ENCODE data around the gene GLDN.

DNA sequence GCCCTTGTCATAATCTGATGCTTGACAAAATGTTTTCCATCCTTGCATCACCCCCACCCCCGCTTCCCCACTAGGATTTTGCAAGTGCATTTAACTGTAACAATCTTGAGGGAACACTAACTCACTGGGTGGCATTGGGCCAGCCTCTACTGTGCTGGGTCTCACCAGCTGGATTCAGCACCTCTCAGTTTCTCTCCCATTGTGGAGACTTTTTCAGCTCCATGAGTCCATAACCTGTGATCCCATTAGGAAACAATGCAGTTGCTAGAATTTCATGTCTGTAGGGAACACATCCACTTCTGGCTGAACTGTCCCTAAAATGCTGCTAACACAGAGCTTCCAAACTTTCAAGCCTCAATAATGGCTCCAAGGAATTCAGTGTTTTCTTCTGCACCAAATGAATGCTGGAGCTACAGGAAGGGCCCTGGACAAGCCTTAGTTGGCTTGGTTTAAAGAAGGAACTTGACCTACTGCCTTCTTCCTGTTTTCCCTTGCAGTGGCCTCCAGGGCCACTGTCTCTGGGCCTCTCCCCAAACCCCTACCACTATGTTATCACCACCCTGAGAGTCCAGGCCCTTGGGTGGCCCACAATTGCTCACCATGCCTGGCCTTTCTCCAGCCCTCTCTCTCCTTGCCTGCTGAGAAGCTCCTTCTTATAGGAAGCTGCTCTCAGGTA lies 18.7 kb upstream of the GLDN start:
- TF ChIP-seq, protein P1, sequence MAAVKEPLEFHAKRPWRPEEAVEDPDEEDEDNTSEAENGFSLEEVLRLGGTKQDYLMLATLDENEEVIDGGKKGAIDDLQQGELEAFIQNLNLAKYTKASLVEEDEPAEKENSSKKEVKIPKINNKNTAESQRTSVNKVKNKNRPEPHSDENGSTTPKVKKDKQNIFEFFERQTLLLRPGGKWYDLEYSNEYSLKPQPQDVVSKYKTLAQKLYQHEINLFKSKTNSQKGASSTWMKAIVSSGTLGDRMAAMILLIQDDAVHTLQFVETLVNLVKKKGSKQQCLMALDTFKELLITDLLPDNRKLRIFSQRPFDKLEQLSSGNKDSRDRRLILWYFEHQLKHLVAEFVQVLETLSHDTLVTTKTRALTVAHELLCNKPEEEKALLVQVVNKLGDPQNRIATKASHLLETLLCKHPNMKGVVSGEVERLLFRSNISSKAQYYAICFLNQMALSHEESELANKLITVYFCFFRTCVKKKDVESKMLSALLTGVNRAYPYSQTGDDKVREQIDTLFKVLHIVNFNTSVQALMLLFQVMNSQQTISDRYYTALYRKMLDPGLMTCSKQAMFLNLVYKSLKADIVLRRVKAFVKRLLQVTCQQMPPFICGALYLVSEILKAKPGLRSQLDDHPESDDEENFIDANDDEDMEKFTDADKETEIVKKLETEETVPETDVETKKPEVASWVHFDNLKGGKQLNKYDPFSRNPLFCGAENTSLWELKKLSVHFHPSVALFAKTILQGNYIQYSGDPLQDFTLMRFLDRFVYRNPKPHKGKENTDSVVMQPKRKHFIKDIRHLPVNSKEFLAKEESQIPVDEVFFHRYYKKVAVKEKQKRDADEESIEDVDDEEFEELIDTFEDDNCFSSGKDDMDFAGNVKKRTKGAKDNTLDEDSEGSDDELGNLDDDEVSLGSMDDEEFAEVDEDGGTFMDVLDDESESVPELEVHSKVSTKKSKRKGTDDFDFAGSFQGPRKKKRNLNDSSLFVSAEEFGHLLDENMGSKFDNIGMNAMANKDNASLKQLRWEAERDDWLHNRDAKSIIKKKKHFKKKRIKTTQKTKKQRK (IDR thresholded peaks at IDR 0.05; ENCODE audit: low read depth, low read length): no peak
- TF ChIP-seq, protein P2, sequence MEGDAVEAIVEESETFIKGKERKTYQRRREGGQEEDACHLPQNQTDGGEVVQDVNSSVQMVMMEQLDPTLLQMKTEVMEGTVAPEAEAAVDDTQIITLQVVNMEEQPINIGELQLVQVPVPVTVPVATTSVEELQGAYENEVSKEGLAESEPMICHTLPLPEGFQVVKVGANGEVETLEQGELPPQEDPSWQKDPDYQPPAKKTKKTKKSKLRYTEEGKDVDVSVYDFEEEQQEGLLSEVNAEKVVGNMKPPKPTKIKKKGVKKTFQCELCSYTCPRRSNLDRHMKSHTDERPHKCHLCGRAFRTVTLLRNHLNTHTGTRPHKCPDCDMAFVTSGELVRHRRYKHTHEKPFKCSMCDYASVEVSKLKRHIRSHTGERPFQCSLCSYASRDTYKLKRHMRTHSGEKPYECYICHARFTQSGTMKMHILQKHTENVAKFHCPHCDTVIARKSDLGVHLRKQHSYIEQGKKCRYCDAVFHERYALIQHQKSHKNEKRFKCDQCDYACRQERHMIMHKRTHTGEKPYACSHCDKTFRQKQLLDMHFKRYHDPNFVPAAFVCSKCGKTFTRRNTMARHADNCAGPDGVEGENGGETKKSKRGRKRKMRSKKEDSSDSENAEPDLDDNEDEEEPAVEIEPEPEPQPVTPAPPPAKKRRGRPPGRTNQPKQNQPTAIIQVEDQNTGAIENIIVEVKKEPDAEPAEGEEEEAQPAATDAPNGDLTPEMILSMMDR (IDR thresholded peaks at IDR 0.05 in 2 of 3, conservative IDR thresholded peaks at IDR 0.05 in 1 of 3; ENCODE audit: control insufficient read depth in 2 of 3, extremely low read depth in 1 of 3, insufficient read depth in 1 of 3, low read depth in 3 of 3, low read length in 3 of 3): no peak
- no peak for TF ChIP-seq JUND (IDR thresholded peaks at IDR 0.05; ENCODE audit: low read depth, low read length)
- no peak for TF ChIP-seq NFIC (IDR thresholded peaks at IDR 0.05; ENCODE audit: low read depth, low read length)
- TF ChIP-seq RAD21 (IDR thresholded peaks at IDR 0.05; ENCODE audit: insufficient read depth, low read depth, low read length): no peak
- TF ChIP-seq, protein P3, sequence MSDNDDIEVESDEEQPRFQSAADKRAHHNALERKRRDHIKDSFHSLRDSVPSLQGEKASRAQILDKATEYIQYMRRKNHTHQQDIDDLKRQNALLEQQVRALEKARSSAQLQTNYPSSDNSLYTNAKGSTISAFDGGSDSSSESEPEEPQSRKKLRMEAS (IDR thresholded peaks at IDR 0.05; ENCODE audit: low read depth, low read length): no peak
- no peak for TF ChIP-seq POLR2AphosphoS5 (IDR thresholded peaks at IDR 0.05; ENCODE audit: low read length)
- TF ChIP-seq WRNIP1 (IDR thresholded peaks at IDR 0.05; ENCODE audit: borderline replicate concordance, low read depth, low read length): no peak
- TF ChIP-seq, protein P4, sequence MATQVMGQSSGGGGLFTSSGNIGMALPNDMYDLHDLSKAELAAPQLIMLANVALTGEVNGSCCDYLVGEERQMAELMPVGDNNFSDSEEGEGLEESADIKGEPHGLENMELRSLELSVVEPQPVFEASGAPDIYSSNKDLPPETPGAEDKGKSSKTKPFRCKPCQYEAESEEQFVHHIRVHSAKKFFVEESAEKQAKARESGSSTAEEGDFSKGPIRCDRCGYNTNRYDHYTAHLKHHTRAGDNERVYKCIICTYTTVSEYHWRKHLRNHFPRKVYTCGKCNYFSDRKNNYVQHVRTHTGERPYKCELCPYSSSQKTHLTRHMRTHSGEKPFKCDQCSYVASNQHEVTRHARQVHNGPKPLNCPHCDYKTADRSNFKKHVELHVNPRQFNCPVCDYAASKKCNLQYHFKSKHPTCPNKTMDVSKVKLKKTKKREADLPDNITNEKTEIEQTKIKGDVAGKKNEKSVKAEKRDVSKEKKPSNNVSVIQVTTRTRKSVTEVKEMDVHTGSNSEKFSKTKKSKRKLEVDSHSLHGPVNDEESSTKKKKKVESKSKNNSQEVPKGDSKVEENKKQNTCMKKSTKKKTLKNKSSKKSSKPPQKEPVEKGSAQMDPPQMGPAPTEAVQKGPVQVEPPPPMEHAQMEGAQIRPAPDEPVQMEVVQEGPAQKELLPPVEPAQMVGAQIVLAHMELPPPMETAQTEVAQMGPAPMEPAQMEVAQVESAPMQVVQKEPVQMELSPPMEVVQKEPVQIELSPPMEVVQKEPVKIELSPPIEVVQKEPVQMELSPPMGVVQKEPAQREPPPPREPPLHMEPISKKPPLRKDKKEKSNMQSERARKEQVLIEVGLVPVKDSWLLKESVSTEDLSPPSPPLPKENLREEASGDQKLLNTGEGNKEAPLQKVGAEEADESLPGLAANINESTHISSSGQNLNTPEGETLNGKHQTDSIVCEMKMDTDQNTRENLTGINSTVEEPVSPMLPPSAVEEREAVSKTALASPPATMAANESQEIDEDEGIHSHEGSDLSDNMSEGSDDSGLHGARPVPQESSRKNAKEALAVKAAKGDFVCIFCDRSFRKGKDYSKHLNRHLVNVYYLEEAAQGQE (IDR thresholded peaks at IDR 0.05; ENCODE audit: low read depth, low read length): no peak
- TF ChIP-seq HDGF (IDR thresholded peaks at IDR 0.05): no peak
- no peak for TF ChIP-seq SP1 (IDR thresholded peaks at IDR 0.05; ENCODE audit: low read depth, low read length)
- no peak for TF ChIP-seq RELA (IDR thresholded peaks at IDR 0.05; ENCODE audit: borderline replicate concordance, partially characterized antibody)
- TF ChIP-seq, protein P5, sequence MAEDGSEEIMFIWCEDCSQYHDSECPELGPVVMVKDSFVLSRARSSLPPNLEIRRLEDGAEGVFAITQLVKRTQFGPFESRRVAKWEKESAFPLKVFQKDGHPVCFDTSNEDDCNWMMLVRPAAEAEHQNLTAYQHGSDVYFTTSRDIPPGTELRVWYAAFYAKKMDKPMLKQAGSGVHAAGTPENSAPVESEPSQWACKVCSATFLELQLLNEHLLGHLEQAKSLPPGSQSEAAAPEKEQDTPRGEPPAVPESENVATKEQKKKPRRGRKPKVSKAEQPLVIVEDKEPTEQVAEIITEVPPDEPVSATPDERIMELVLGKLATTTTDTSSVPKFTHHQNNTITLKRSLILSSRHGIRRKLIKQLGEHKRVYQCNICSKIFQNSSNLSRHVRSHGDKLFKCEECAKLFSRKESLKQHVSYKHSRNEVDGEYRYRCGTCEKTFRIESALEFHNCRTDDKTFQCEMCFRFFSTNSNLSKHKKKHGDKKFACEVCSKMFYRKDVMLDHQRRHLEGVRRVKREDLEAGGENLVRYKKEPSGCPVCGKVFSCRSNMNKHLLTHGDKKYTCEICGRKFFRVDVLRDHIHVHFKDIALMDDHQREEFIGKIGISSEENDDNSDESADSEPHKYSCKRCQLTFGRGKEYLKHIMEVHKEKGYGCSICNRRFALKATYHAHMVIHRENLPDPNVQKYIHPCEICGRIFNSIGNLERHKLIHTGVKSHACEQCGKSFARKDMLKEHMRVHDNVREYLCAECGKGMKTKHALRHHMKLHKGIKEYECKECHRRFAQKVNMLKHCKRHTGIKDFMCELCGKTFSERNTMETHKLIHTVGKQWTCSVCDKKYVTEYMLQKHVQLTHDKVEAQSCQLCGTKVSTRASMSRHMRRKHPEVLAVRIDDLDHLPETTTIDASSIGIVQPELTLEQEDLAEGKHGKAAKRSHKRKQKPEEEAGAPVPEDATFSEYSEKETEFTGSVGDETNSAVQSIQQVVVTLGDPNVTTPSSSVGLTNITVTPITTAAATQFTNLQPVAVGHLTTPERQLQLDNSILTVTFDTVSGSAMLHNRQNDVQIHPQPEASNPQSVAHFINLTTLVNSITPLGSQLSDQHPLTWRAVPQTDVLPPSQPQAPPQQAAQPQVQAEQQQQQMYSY (CRISPR knock-in tag; IDR thresholded peaks at IDR 0.05): no peak
